Esophagus squamous epithelium (tissue), 4 donors: Measurements from ENCODE around the gene OAT.

ENCODE experiments used
- POLR2A ChIP-seq, 4 donors: fragments of 450-650 bp; IDR thresholded peaks; one replicate each; pipeline ENCODE4 v1.6.1; 2017; ENCODE audit warnings: antibody characterized with exemption in 4 of 4, mild to moderate bottlenecking in 4 of 4, moderate library complexity in 3 of 4
- TF ChIP-seq, protein P1 (sequence below), 6 experiments: fragments of 450-650 bp in 4 of 6; fragments of 200-600 bp in 2 of 6; sonication (generic) in 2 of 6; IDR thresholded peaks; one replicate each; pipeline ENCODE4 v1.5.1; 2016 to 2019; ENCODE audit warnings: antibody characterized with exemption in 6 of 6, mild to moderate bottlenecking in 4 of 6, moderate library complexity in 4 of 6

DNA sequence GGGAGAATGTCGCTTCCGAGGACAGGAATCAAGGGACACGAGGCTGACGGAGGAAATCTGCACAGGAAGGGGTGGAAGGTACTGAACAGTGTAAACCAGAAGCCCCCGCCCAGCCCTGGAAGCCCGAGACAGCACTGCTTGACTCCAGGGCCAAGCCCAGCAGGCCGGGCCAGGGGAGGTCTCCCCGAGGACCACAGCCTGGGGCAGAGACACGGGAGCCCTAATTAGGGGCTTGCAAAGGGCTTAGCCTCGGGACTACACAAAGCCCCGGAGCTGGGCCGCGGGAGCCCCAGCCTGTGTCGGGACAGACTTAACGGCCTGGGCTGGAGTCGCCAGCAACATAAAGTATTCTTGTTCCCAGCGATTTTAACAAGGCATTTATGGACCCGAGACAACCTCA, 50.8 kb downstream of the OAT start:
- TF ChIP-seq, protein P1, sequence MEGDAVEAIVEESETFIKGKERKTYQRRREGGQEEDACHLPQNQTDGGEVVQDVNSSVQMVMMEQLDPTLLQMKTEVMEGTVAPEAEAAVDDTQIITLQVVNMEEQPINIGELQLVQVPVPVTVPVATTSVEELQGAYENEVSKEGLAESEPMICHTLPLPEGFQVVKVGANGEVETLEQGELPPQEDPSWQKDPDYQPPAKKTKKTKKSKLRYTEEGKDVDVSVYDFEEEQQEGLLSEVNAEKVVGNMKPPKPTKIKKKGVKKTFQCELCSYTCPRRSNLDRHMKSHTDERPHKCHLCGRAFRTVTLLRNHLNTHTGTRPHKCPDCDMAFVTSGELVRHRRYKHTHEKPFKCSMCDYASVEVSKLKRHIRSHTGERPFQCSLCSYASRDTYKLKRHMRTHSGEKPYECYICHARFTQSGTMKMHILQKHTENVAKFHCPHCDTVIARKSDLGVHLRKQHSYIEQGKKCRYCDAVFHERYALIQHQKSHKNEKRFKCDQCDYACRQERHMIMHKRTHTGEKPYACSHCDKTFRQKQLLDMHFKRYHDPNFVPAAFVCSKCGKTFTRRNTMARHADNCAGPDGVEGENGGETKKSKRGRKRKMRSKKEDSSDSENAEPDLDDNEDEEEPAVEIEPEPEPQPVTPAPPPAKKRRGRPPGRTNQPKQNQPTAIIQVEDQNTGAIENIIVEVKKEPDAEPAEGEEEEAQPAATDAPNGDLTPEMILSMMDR (IDR thresholded peaks at IDR 0.05) = no peak
- TF ChIP-seq POLR2A (IDR thresholded peaks at IDR 0.05) = no peak
